Measurements from ENCODE around the gene ELAVL1. TPM values are rescaled to one million over a fixed set of nuclear protein-coding genes. Genes with fewer than 3 reads are reported as not detected.

The ELAVL1 gene
- total and polyA plus RNA-seq, 2 of the 13 experiments (the other 11 are each of a cell fraction or from before 2014, with no cell fraction given): 27.9 to 38.4 TPM

DNA sequence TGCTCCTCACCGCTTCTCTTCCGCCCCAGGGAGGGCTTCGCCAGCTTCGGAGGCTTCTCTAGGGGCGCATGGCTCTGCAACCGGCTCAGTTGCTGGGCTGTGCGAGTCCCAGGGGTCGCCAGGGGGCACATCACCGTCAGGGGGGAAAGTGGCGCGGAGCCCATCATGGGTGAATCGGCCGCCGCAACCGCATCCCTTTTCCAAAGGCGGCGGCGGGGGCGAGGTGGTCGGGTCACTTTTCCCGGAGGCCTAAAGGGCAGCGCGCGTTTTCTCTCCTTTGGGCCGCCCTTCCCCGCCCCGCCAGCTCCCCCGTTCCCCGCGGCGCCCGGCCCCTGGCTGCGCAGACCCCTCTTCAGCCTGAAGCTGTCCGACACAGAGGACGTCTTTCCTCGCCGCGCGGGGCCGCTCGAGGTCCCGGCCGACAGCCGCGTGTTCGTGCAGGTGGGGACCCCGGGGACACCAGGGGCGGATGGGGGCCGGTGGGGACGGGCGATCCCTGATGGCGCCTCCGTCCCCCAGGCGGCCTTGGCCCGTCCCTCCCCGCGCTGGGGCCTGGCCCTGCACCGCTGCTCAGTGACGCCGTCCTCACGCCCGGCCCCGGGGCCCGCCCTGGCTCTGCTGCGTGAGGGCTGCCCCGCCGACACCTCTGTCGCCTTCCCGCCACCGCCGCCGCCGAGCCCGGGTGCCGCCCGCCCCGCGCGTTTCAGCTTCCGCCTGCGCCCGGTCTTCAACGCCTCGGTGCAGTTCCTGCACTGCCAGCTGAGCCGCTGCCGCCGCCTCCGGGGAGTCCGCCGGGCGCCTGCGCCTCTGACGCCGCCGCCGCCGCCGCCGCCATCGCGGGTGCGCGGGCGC lies 89.1 kb downstream of the ELAVL1 start (continued):
- TF ChIP-seq ZHX1 (CRISPR knock-in tag; IDR thresholded peaks at IDR 0.05; ENCODE audit: low read depth) (peak; percentile 42; the same call in 1 of the 2 replicates), ZBTB8A (CRISPR knock-in tag; IDR thresholded peaks at IDR 0.05; ENCODE audit: borderline replicate concordance, low read depth) (no peak), SAFB2 (CRISPR knock-in tag; IDR thresholded peaks at IDR 0.05; ENCODE audit: borderline replicate concordance, low read depth) (peak; percentile 43; the same call in 1 of the 2 replicates), ZNF607 (CRISPR knock-in tag; IDR thresholded peaks at IDR 0.05; ENCODE audit: borderline replicate concordance) (no peak), HOMEZ (CRISPR knock-in tag; IDR thresholded peaks at IDR 0.05; ENCODE audit: low read depth) (no peak), ZNF17 (CRISPR knock-in tag; IDR thresholded peaks at IDR 0.05) (no peak), ZNF232 (CRISPR knock-in tag; IDR thresholded peaks at IDR 0.05; ENCODE audit: borderline replicate concordance) (no peak), ZNF574 (CRISPR knock-in tag; IDR thresholded peaks at IDR 0.05) (peak; percentile 19; the same call in 1 of the 2 replicates), SSRP1 (CRISPR knock-in tag; IDR thresholded peaks at IDR 0.05) (no peak), SAP130 (CRISPR knock-in tag; IDR thresholded peaks at IDR 0.05; ENCODE audit: low read depth) (no peak; the same call in 1 of the 2 replicates), PTBP1 (IDR thresholded peaks at IDR 0.05; ENCODE audit: low read depth, low read length, poor library complexity, severe bottlenecking) (no peak), MED1 (CRISPR knock-in tag; IDR thresholded peaks at IDR 0.05) (no peak), SPEN (CRISPR knock-in tag; IDR thresholded peaks at IDR 0.05; ENCODE audit: low read depth) (peak; percentile 40; the same call in 1 of the 2 replicates), ZFP36 (IDR thresholded peaks at IDR 0.05; ENCODE audit: borderline replicate concordance, low read depth, low read length, partially characterized antibody) (peak; percentile 95), PHF21A (CRISPR knock-in tag; IDR thresholded peaks at IDR 0.05) (no peak)
- TF ChIP-seq, protein P1, sequence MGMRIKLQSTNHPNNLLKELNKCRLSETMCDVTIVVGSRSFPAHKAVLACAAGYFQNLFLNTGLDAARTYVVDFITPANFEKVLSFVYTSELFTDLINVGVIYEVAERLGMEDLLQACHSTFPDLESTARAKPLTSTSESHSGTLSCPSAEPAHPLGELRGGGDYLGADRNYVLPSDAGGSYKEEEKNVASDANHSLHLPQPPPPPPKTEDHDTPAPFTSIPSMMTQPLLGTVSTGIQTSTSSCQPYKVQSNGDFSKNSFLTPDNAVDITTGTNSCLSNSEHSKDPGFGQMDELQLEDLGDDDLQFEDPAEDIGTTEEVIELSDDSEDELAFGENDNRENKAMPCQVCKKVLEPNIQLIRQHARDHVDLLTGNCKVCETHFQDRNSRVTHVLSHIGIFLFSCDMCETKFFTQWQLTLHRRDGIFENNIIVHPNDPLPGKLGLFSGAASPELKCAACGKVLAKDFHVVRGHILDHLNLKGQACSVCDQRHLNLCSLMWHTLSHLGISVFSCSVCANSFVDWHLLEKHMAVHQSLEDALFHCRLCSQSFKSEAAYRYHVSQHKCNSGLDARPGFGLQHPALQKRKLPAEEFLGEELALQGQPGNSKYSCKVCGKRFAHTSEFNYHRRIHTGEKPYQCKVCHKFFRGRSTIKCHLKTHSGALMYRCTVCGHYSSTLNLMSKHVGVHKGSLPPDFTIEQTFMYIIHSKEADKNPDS (CRISPR knock-in tag; IDR thresholded peaks at IDR 0.05): 0 out of 2 replicates have a peak, but pooled peaks have one; percentile 16
